HT1080 (cell line): ENCODE results near the gene TFF2. TPM values are rescaled to one million over a fixed set of nuclear protein-coding genes. Genes with fewer than 3 reads are reported as not detected.
A peak's percentile ranks its signal among the peaks of the same experiment; 100 is the strongest.

Source experiments
- DNase-seq: peaks from one replicate; pipeline ENCODE4 v3.0.0-alpha.2; 2015; ENCODE audit warnings: low read depth
- total RNA-seq: library from RNA; depleted of rRNA; stranded (reverse); fragments of >200 nt; shearing (Covaris generic); gene quantifications from 2 replicates; pipeline ENCODE4 v1.2.3, GENCODE V29; 2014

TFF2 gene
- total RNA-seq, 1 experiment from 2014 or later, result not detected

GRCh38 chr21:42321231-42321630 lies 29.6 kb downstream of the TFF2 start:
- no peak for DNase-seq

GRCh38 chr21:42320791-42321190 lies 30.0 kb downstream of the TFF2 start:
- no peak for DNase-seq

GRCh38 chr21:42319851-42320572 lies 30.8 kb downstream of the TFF2 start:
- DNase-seq, result no peak

GRCh38 chr21:42319376-42319775 lies 31.4 kb downstream of the TFF2 start:
- DNase-seq, result no peak

- DNase-seq, result no peak
These were observed 32.7 kb downstream of the TFF2 start for GRCh38 chr21:42317826-42318746.

GRCh38 chr21:42317341-42317741 lies 33.5 kb downstream of the TFF2 start:
- DNase-seq, result no peak

GRCh38 chr21:42316891-42317290 lies 33.9 kb downstream of the TFF2 start:
- DNase-seq, result no peak

- no peak for DNase-seq
These were observed 35.4 kb downstream of the TFF2 start, which contains the start of gene TFF3 for GRCh38 chr21:42315296-42315891. Gene TFF3, minus strand, starts transcription at chr21:42315409. Its CDS starts 35 bp downstream, at chr21:42315374.

GRCh38 chr21:42314616-42315295 lies 36.0 kb downstream of the TFF2 start:
- no peak for DNase-seq

- DNase-seq, result no peak
These were observed 37.3 kb downstream of the TFF2 start for GRCh38 chr21:42313501-42313969.

- DNase-seq, result no peak
These were observed 38.1 kb downstream of the TFF2 start for GRCh38 chr21:42312626-42313104.

- no peak for DNase-seq
These were observed 38.8 kb downstream of the TFF2 start for GRCh38 chr21:42311816-42312625.

- no peak for DNase-seq
These were observed 39.6 kb downstream of the TFF2 start for GRCh38 chr21:42311160-42311559.

- DNase-seq, result no peak
These were observed 40.3 kb downstream of the TFF2 start for GRCh38 chr21:42310411-42311001.

GRCh38 chr21:42309753-42310213 lies 41.0 kb downstream of the TFF2 start:
- DNase-seq, result peak; percentile 11

- no peak for DNase-seq
These were observed 41.7 kb downstream of the TFF2 start for GRCh38 chr21:42308914-42309752.

- DNase-seq, result no peak
These were observed 42.5 kb downstream of the TFF2 start for GRCh38 chr21:42308161-42308913.

GRCh38 chr21:42307106-42307505 lies 43.7 kb downstream of the TFF2 start:
- no peak for DNase-seq
